Hematopoietic multipotent progenitor cell (in vitro differentiated cells): ENCODE results near the gene NEU2. TPM values are rescaled to one million over a fixed set of nuclear protein-coding genes. Genes with fewer than 3 reads are reported as not detected.
"Not testable (repeated sequence)": the region's sequence is repeated elsewhere in the genome, so short reads cannot be mapped to it uniquely, and the experiment has no call there.

Experiments used
- DNase-seq, 3 donors: peaks; one replicate each; pipeline ENCODE4 v3.0.0-alpha.2; 2011 to 2015; ENCODE audit warnings: low read depth in 2 of 3, low spot score in 2 of 3
- total RNA-seq: library from RNA; depleted of rRNA; stranded (reverse); fragments of >200 nt; gene quantifications from one replicate; pipeline ENCODE4 v1.2.3, GENCODE V29; 2012

NEU2 gene
- total RNA-seq, 1 donor, result not detected

GRCh38 chr2:233033672-233034071, 1.2 kb downstream of the NEU2 start:
- DNase-seq, result no peak

GRCh38 chr2:233034091-233034882, 1.8 kb downstream of the NEU2 start:
- no peak for DNase-seq

GRCh38 chr2:233035426-233036161, 3.1 kb downstream of the NEU2 start:
- no peak for DNase-seq

- DNase-seq, result no peak
These were observed 3.8 kb downstream of the NEU2 start for GRCh38 chr2:233036162-233036838.

- no peak for DNase-seq
These were observed 4.6 kb downstream of the NEU2 start for GRCh38 chr2:233037078-233037477.

GRCh38 chr2:233039212-233039845, 6.9 kb downstream of the NEU2 start:
- no peak for DNase-seq

- DNase-seq, result no peak
These were observed 7.5 kb downstream of the NEU2 start for GRCh38 chr2:233039846-233040530.

GRCh38 chr2:233040571-233040970, 8.1 kb downstream of the NEU2 start:
- no peak for DNase-seq

GRCh38 chr2:233041722-233042323, 9.4 kb downstream of the NEU2 start:
- no peak for DNase-seq

- no peak for DNase-seq
These were observed 10.1 kb downstream of the NEU2 start for GRCh38 chr2:233042549-233042948.

GRCh38 chr2:233044974-233045605, 12.6 kb downstream of the NEU2 start:
- no peak for DNase-seq

- no peak for DNase-seq
These were observed 14.7 kb downstream of the NEU2 start for GRCh38 chr2:233047206-233047605.

- no peak for DNase-seq
These were observed 15.2 kb downstream of the NEU2 start for GRCh38 chr2:233047667-233048066.

GRCh38 chr2:233048569-233049193, 16.2 kb downstream of the NEU2 start:
- DNase-seq, result no peak

GRCh38 chr2:233049194-233049761, 16.8 kb downstream of the NEU2 start:
- DNase-seq, result peak in 1 of 3 donors; percentile 16

GRCh38 chr2:233051241-233052149, 19.0 kb downstream of the NEU2 start:
- DNase-seq, result peak in 1 of 3 donors; percentile 35

GRCh38 chr2:233052517-233052916, 20.0 kb downstream of the NEU2 start:
- DNase-seq, result not testable (repeated sequence)
